Activated CD8-positive, alpha-beta memory T cell treated with anti-CD3 and anti-CD28 coated beads, Interleukin-2, amount 10 ng/mL, durations not matched to agents 7 days and 5 days (primary cell): Measurements from ENCODE around the gene PPP3CA. TPM values are rescaled to one million over a fixed set of nuclear protein-coding genes. Genes with fewer than 3 reads are reported as not detected.

ENCODE experiments used
- ATAC-seq: fragments of 150-1000 bp; cut with Tn5 transposase; one replicate; pipeline ENCODE4 v1.10.0; 2021; ENCODE audit warnings: moderate library complexity
- CTCF ChIA-PET: fragments of 350-600 bp; sonication (Branson Sonifier 250); formaldehyde crosslinking; loops from one replicate; lab custom pipeline; 2021; ENCODE audit warnings: antibody characterized with exemption; lab: Charles Lee
- DNase-seq: peaks from one replicate; pipeline ENCODE4 v3.0.0-alpha.2; 2020
- H3K27ac Mint-ChIP-seq: one replicate; pipeline ENCODE4 v1.8.0; 2021; ENCODE audit warnings: mild to moderate bottlenecking, mixed read lengths
- H3K27me3 Mint-ChIP-seq: one replicate; pipeline ENCODE4 v1.8.0; 2021; ENCODE audit warnings: mixed read lengths
- H3K36me3 Mint-ChIP-seq: one replicate; pipeline ENCODE4 v1.8.0; 2021; ENCODE audit warnings: mild to moderate bottlenecking, mixed read lengths
- H3K4me1 Mint-ChIP-seq: one replicate; pipeline ENCODE4 v1.8.0; 2021; ENCODE audit warnings: mixed read lengths
- H3K4me3 Mint-ChIP-seq: one replicate; pipeline ENCODE4 v1.8.0; 2021; ENCODE audit warnings: mild to moderate bottlenecking, moderate library complexity, mixed read lengths
- H3K9me3 Mint-ChIP-seq: one replicate; pipeline ENCODE4 v1.8.0; 2022; ENCODE audit warnings: low read depth, mixed read lengths
- total RNA-seq, 2 experiments: library from RNA; stranded (reverse); gene quantifications; one replicate each; pipeline ENCODE4 v1.2.3, GENCODE V29; 2021

Gene PPP3CA
- total RNA-seq, 2 experiments from 2014 or later = 30.4 to 50.9 TPM

DNA sequence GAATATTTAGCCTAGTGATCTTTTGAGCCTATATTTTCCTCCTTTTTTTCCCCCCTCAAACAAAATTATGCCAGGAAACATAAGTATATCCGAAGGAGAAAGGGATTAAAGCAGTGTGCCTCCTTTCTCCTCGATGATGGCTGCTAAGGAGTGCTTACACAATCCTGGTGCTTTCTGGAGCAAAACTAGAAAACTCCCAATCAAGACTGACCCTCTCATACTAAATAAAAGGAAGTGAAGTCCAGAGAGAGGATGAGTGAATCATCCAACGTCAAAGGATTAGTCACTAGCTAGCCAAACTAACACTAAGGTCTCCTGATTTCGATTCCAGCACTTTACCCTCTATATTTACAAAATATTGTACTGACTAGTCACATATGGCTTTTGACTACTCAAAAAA lies 146.8 kb downstream of the PPP3CA start:
- no peak for ATAC-seq
- H3K36me3 Mint-ChIP-seq = peaks cover 15% of the 10 kb centered on the region
- peaks cover 45% of the 10 kb centered on the region for H3K4me1 Mint-ChIP-seq
- no peaks in the 10 kb centered on the region for H3K27me3 Mint-ChIP-seq
- H3K4me3 Mint-ChIP-seq = no peak overlapping the region
- H3K27ac Mint-ChIP-seq = no peak overlapping the region
- H3K9me3 Mint-ChIP-seq = peaks cover 2% of the 10 kb centered on the region
- CTCF ChIA-PET = no interaction called here
- no peak for DNase-seq

- H3K9me3 Mint-ChIP-seq = no peaks in the 10 kb centered on the region
- ATAC-seq (no peak), DNase-seq (no peak)
- H3K36me3 Mint-ChIP-seq = peaks cover 14% of the 10 kb centered on the region
- CTCF ChIA-PET = no interaction called here
- H3K4me3 Mint-ChIP-seq = no peak overlapping the region
- no peak overlapping the region for H3K27ac Mint-ChIP-seq
- peaks cover 37% of the 10 kb centered on the region for H3K4me1 Mint-ChIP-seq
- no peaks in the 10 kb centered on the region for H3K27me3 Mint-ChIP-seq
Measured at GRCh38 chr4:101199507-101200285, 147.6 kb downstream of the PPP3CA start.

GRCh38 chr4:101198682-101199339 lies 148.5 kb downstream of the PPP3CA start:
- no peaks in the 10 kb centered on the region for H3K27me3 Mint-ChIP-seq
- DNase-seq (no peak), ATAC-seq (no peak)
- H3K4me3 Mint-ChIP-seq = no peak overlapping the region
- H3K27ac Mint-ChIP-seq = no peak overlapping the region
- peaks cover 16% of the 10 kb centered on the region for H3K36me3 Mint-ChIP-seq
- H3K4me1 Mint-ChIP-seq = peaks cover 37% of the 10 kb centered on the region
- no peaks in the 10 kb centered on the region for H3K9me3 Mint-ChIP-seq
- CTCF ChIA-PET = no interaction called here

- no peak for DNase-seq
- no peak overlapping the region for H3K4me3 Mint-ChIP-seq
- no peak overlapping the region for H3K27ac Mint-ChIP-seq
- peaks cover 15% of the 10 kb centered on the region for H3K36me3 Mint-ChIP-seq
- CTCF ChIA-PET = no interaction called here
- ATAC-seq = no peak
- H3K4me1 Mint-ChIP-seq = peaks cover 37% of the 10 kb centered on the region
- H3K9me3 Mint-ChIP-seq = no peaks in the 10 kb centered on the region
- no peaks in the 10 kb centered on the region for H3K27me3 Mint-ChIP-seq
Measured at GRCh38 chr4:101197350-101197749, 150.0 kb downstream of the PPP3CA start.

DNA sequence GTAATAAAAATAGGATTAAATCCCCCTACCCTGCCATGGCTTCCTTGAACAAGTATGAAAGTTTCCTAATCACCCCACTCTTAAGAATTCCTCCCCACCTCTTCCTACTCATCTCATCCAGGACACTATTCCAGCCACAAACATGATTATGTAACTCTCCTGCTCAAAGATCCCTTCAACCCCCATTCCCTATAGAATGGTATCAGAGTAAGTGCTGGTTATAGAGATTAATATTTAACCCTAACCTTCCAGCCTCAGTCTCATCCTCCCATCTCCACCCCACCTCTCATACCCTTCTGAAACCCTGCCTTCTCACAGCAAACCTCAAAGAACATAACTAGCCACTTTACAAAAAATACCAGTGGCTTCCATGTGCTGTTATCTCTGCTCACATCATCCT lies 155.1 kb downstream of the PPP3CA start:
- no peak overlapping the region for H3K27ac Mint-ChIP-seq
- no peaks in the 10 kb centered on the region for H3K9me3 Mint-ChIP-seq
- no peak overlapping the region for H3K4me3 Mint-ChIP-seq
- DNase-seq (no peak), ATAC-seq (no peak)
- H3K4me1 Mint-ChIP-seq = peaks cover 17% of the 10 kb centered on the region
- H3K36me3 Mint-ChIP-seq = peaks cover 13% of the 10 kb centered on the region
- CTCF ChIA-PET = no interaction called here
- no peaks in the 10 kb centered on the region for H3K27me3 Mint-ChIP-seq

GRCh38 chr4:101191302-101192098 lies 155.8 kb downstream of the PPP3CA start:
- CTCF ChIA-PET = interaction anchor here (1.0 kb wide), 1 partner anchor 498 kb away, joined by 3 read pairs; no protein-coding TSS in a partner anchor
- ATAC-seq (no peak), DNase-seq (no peak)
- H3K4me3 Mint-ChIP-seq = no peak overlapping the region
- no peaks in the 10 kb centered on the region for H3K9me3 Mint-ChIP-seq
- H3K27ac Mint-ChIP-seq = no peak overlapping the region
- peaks cover 14% of the 10 kb centered on the region for H3K4me1 Mint-ChIP-seq
- peaks cover 13% of the 10 kb centered on the region for H3K36me3 Mint-ChIP-seq
- H3K27me3 Mint-ChIP-seq = no peaks in the 10 kb centered on the region

- ATAC-seq (no peak), DNase-seq (no peak)
- no peaks in the 10 kb centered on the region for H3K9me3 Mint-ChIP-seq
- no peak overlapping the region for H3K4me3 Mint-ChIP-seq
- CTCF ChIA-PET = interaction anchor here (1.0 kb wide), 1 partner anchor 499 kb away, joined by 3 read pairs; no protein-coding TSS in a partner anchor
- H3K27me3 Mint-ChIP-seq = no peaks in the 10 kb centered on the region
- no peak overlapping the region for H3K27ac Mint-ChIP-seq
- H3K4me1 Mint-ChIP-seq = peaks cover 14% of the 10 kb centered on the region
- peaks cover 11% of the 10 kb centered on the region for H3K36me3 Mint-ChIP-seq
Measured at GRCh38 chr4:101190751-101191150, 156.6 kb downstream of the PPP3CA start.

GRCh38 chr4:101188906-101189305 lies 158.4 kb downstream of the PPP3CA start:
- ATAC-seq (no peak), DNase-seq (no peak)
- Mint-ChIP-seq H3K4me1 (peaks cover 14% of the 10 kb centered on the region), H3K9me3 (no peaks in the 10 kb centered on the region), H3K36me3 (peaks cover 6% of the 10 kb centered on the region), H3K4me3 (no peak overlapping the region), H3K27ac (no peak overlapping the region), H3K27me3 (no peaks in the 10 kb centered on the region)
- CTCF ChIA-PET = interaction anchor here (1.6 kb wide), 1 partner anchor 13 kb away, joined by 3 read pairs; no protein-coding TSS in a partner anchor

- CTCF ChIA-PET = no interaction called here
- no peak overlapping the region for H3K27ac Mint-ChIP-seq
- peaks cover 11% of the 10 kb centered on the region for H3K36me3 Mint-ChIP-seq
- DNase-seq (no peak), ATAC-seq (no peak)
- H3K4me3 Mint-ChIP-seq = no peak overlapping the region
- H3K9me3 Mint-ChIP-seq = peaks cover 3% of the 10 kb centered on the region
- H3K27me3 Mint-ChIP-seq = no peaks in the 10 kb centered on the region
- peaks cover 18% of the 10 kb centered on the region for H3K4me1 Mint-ChIP-seq
Measured at GRCh38 chr4:101187841-101188240, 159.5 kb downstream of the PPP3CA start.

GRCh38 chr4:101186567-101187184 lies 160.7 kb downstream of the PPP3CA start:
- DNase-seq (no peak), ATAC-seq (no peak)
- CTCF ChIA-PET = interaction anchor here (0.7 to 1.0 kb wide), 2 partner anchors 16 to 1095 kb away, joined by 3 read pairs; no protein-coding TSS in a partner anchor
- no peak overlapping the region for H3K27ac Mint-ChIP-seq
- H3K4me1 Mint-ChIP-seq = peaks cover 11% of the 10 kb centered on the region
- peaks cover 18% of the 10 kb centered on the region for H3K36me3 Mint-ChIP-seq
- H3K4me3 Mint-ChIP-seq = no peak overlapping the region
- H3K9me3 Mint-ChIP-seq = peaks cover 8% of the 10 kb centered on the region
- no peaks in the 10 kb centered on the region for H3K27me3 Mint-ChIP-seq

- Mint-ChIP-seq H3K36me3 (peaks cover 25% of the 10 kb centered on the region), H3K4me1 (peaks cover 11% of the 10 kb centered on the region), H3K27me3 (no peaks in the 10 kb centered on the region), H3K9me3 (peaks cover 10% of the 10 kb centered on the region), H3K4me3 (no peak overlapping the region), H3K27ac (no peak overlapping the region)
- ATAC-seq (no peak), DNase-seq (no peak)
- CTCF ChIA-PET = no interaction called here
Measured at GRCh38 chr4:101184668-101185067, 162.7 kb downstream of the PPP3CA start.

DNA sequence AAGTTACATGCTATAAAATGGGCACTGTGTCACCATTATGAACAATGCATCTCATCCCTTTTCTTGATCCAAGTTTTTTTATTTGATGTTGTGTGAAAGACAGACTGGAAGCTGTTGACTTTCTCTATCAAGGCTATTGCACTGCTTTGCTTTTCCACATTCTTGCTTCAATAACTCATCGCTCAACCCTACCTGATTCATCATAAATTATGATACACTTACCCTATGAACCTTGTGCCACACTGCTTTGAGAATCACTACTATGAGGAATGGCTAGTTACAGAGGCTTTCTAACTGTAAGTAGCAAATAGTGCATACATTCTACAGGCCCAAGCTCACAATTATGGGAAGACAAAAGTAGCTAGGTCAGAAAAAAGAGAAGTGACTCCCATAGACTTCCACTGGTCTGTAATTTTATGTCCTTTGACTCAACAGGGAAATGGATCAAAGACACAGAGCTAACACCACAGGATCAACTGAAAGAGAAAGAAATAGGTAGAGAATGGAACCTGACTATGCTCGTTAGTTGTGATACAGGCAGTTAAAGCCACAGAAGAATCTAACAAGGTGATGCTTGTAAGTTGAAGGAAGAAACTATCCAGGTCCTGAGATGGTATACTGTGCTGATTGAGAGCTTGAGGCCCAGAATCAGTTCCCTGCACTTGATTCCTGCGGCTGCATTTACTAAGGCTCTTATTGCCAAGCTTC lies 163.5 kb downstream of the PPP3CA start:
- DNase-seq = no peak
- no peak for ATAC-seq
- peaks cover 25% of the 10 kb centered on the region for H3K36me3 Mint-ChIP-seq
- no peak overlapping the region for H3K4me3 Mint-ChIP-seq
- CTCF ChIA-PET = no interaction called here
- peaks cover 11% of the 10 kb centered on the region for H3K4me1 Mint-ChIP-seq
- H3K9me3 Mint-ChIP-seq = peaks cover 10% of the 10 kb centered on the region
- no peaks in the 10 kb centered on the region for H3K27me3 Mint-ChIP-seq
- H3K27ac Mint-ChIP-seq = no peak overlapping the region
